SU-DHL-6 (cell line): ENCODE data around the gene NUP153.

Experiments
- H2AFZ ChIP-seq: fragments of 200-600 bp; sonication (generic); 2 replicates; pipeline ENCODE4 v1.6.1; 2014; ENCODE audit warnings: low read depth, mild to moderate bottlenecking, moderate library complexity, mixed read lengths, antibody characterized with exemption, low read length; ENCODE audit not compliant: severe bottlenecking
- H3F3A ChIP-seq: fragments of 200-600 bp; shearing (Covaris generic); 2 replicates; pipeline ENCODE4 v1.6.0; 2016; ENCODE audit warnings: antibody characterized with exemption, mild to moderate bottlenecking; ENCODE audit not compliant: insufficient read depth
- H3K27ac ChIP-seq: fragments of 200-600 bp; sonication (generic); 2 replicates; pipeline ENCODE4 v1.5.1; 2016; ENCODE audit warnings: low read depth, mild to moderate bottlenecking, low read length, moderate library complexity, mixed read lengths
- H3K27me3 ChIP-seq: fragments of 200-600 bp; sonication (generic), shearing (Covaris generic); 2 replicates; pipeline ENCODE4 v1.6.0; 2014; ENCODE audit warnings: mild to moderate bottlenecking, low read length
- H3K36me3 ChIP-seq: fragments of 200-600 bp; sonication (generic); 2 replicates; pipeline ENCODE4 v1.6.1; 2014; ENCODE audit warnings: mild to moderate bottlenecking, low read length, mixed read lengths
- H3K4me2 ChIP-seq: fragments of 300-600, 200-600 bp; shearing (Covaris generic), sonication (generic); 2 replicates; pipeline ENCODE4 v1.6.0; 2014; ENCODE audit warnings: low read length, low read depth, mild to moderate bottlenecking; ENCODE audit not compliant: poor library complexity, severe bottlenecking
- H3K4me3 ChIP-seq: fragments of 200-600 bp; sonication (generic); 2 replicates; pipeline ENCODE4 v1.5.1; 2014; ENCODE audit warnings: antibody characterized with exemption, low read length, mild to moderate bottlenecking, mixed read lengths; ENCODE audit not compliant: insufficient read depth, poor library complexity, severe bottlenecking
- H3K79me2 ChIP-seq: fragments of 200-600 bp; sonication (generic); 2 replicates; pipeline ENCODE4 v1.6.1; 2014; ENCODE audit warnings: mild to moderate bottlenecking, low read length, moderate library complexity; ENCODE audit not compliant: insufficient read depth
- H3K9ac ChIP-seq: fragments of 200-600 bp; sonication (generic); 2 replicates; pipeline ENCODE4 v1.7.0; 2014; ENCODE audit warnings: mild to moderate bottlenecking, low read length
- H3K9me2 ChIP-seq: fragments of 200-600 bp; sonication (generic); replicated peaks from 2 replicates; pipeline ENCODE4 v1.6.1; 2014; ENCODE audit warnings: low read length; ENCODE audit not compliant: insufficient read depth
- H3K9me3 ChIP-seq: fragments of 200-600 bp; sonication (generic); 2 replicates; pipeline ENCODE4 v1.6.1; 2014; ENCODE audit warnings: low read length, mixed read lengths; ENCODE audit not compliant: insufficient read depth
- H4K20me1 ChIP-seq: fragments of 200-600 bp; sonication (generic); 2 replicates; pipeline ENCODE4 v1.6.1; 2014; ENCODE audit warnings: low read depth, mild to moderate bottlenecking, antibody characterized with exemption, low read length, moderate library complexity, mixed read lengths
- CTCF ChIP-seq: fragments of 200-600 bp; sonication (generic); IDR thresholded peaks from one replicate; pipeline ENCODE4 v1.5.1; 2017; ENCODE audit warnings: antibody characterized with exemption, mild to moderate bottlenecking, low read length, moderate library complexity; ENCODE audit not compliant: insufficient read depth, poor library complexity, severe bottlenecking
- EZH2phosphoT487 ChIP-seq: fragments of 200-600 bp; sonication (generic), shearing (Covaris generic); conservative IDR thresholded peaks from 2 replicates; pipeline ENCODE4 v1.6.1; 2018; ENCODE audit warnings: mild to moderate bottlenecking, antibody characterized with exemption, low read length, moderate library complexity, mixed read lengths

The NUP153 gene

GRCh38 chr6:17729223-17730077 is 22.7 kb upstream of the NUP153 start:
- Histone ChIP-seq H3K36me3 (no peaks in the 10 kb centered on the region), H3K27me3 (no peaks in the 10 kb centered on the region), H4K20me1 (no peaks in the 10 kb centered on the region), H3K9ac (no peak overlapping the region), H3F3A (no peaks in the 10 kb centered on the region), H3K79me2 (no peaks in the 10 kb centered on the region), H2AFZ (no peak overlapping the region), H3K4me3 (no peak overlapping the region), H3K9me3 (no peaks in the 10 kb centered on the region), H3K27ac (no peak overlapping the region), H3K9me2 (no peaks in the 10 kb centered on the region), H3K4me2 (no peak overlapping the region)
- TF ChIP-seq CTCF (no peak), EZH2phosphoT487 (no peak)

- Histone ChIP-seq H2AFZ (no peak overlapping the region), H3F3A (no peaks in the 10 kb centered on the region), H3K36me3 (no peaks in the 10 kb centered on the region), H3K9me2 (no peaks in the 10 kb centered on the region), H3K27ac (no peak overlapping the region), H3K27me3 (no peaks in the 10 kb centered on the region), H4K20me1 (no peaks in the 10 kb centered on the region), H3K9me3 (no peaks in the 10 kb centered on the region), H3K9ac (no peak overlapping the region), H3K79me2 (no peaks in the 10 kb centered on the region), H3K4me2 (no peak overlapping the region), H3K4me3 (no peak overlapping the region)
- TF ChIP-seq EZH2phosphoT487 (no peak), CTCF (no peak)
Measured at GRCh38 chr6:17728551-17729222, 22.0 kb upstream of the NUP153 start.

- H3K4me2 ChIP-seq = no peak overlapping the region
Measured at GRCh38 chr6:17725083-17725482, 18.4 kb upstream of the NUP153 start.

More at GRCh38 chr6:17725083-17725482, 18.4 kb upstream of the NUP153 start:
- Histone ChIP-seq H3K27me3 (no peaks in the 10 kb centered on the region), H3K9ac (no peak overlapping the region), H3K9me3 (no peaks in the 10 kb centered on the region), H3K79me2 (no peaks in the 10 kb centered on the region), H3K4me3 (no peak overlapping the region), H4K20me1 (no peaks in the 10 kb centered on the region), H2AFZ (no peak overlapping the region), H3F3A (no peaks in the 10 kb centered on the region), H3K27ac (no peak overlapping the region), H3K9me2 (no peaks in the 10 kb centered on the region), H3K36me3 (no peaks in the 10 kb centered on the region)
- TF ChIP-seq CTCF = no peak
